ENCODE data around the gene TRMO. TPM values are rescaled to one million over a fixed set of nuclear protein-coding genes. Genes with fewer than 3 reads are reported as not detected.
"Not testable (repeated sequence)": the region's sequence is repeated elsewhere in the genome, so short reads cannot be mapped to it uniquely, and the experiment has no call there.

TRMO gene
- total RNA-seq, 1 donor from 2014 or later: 12.7 TPM

DNA sequence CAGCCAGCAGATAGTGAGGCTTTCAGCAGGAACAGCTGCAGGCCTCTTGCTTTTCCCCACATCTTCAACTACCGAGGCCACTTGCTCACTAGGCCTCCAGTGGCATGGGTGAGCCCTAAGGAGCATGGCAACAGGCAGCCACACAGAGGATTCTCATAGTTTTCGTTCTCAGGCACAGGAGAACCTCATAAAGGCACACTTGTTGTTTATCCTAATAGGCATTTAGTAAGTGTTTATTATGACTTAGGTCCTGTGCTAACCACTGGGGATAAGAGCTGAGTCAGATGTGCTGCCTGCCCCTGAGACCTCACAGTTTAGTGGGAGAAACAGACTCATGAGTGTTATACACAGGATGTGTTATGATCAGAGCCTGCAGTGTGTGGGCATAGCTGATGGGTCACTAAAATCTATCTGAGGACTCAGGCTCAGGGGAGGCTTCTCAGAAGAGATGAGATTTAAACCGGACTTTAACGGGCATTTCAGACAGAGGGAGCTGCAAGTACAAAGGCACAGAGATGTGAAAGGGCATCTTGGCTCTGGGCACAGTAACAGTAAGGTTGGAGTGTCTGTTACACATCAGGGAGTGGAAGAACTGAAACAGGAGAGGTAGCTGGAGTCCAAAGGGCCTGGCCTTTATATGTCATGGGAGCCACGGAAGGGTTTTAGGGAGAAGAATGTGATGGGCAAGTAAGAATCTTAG lies 36.7 kb upstream of the TRMO start:
- no peaks in the 10 kb centered on the region for H3K4me1 Mint-ChIP-seq
- no peaks in the 10 kb centered on the region for H3K9me3 Mint-ChIP-seq
- H3K4me3 Mint-ChIP-seq: no peak overlapping the region
- no peaks in the 10 kb centered on the region for H3K36me3 Mint-ChIP-seq
- DNase-seq (ENCODE audit: low spot score in 2 of 2, unreplicated experiment in 2 of 2): no peak
- H3K27me3 Mint-ChIP-seq (ENCODE audit: low read depth): peaks cover 4% of the 10 kb centered on the region
- TF ChIP-seq, protein P1, sequence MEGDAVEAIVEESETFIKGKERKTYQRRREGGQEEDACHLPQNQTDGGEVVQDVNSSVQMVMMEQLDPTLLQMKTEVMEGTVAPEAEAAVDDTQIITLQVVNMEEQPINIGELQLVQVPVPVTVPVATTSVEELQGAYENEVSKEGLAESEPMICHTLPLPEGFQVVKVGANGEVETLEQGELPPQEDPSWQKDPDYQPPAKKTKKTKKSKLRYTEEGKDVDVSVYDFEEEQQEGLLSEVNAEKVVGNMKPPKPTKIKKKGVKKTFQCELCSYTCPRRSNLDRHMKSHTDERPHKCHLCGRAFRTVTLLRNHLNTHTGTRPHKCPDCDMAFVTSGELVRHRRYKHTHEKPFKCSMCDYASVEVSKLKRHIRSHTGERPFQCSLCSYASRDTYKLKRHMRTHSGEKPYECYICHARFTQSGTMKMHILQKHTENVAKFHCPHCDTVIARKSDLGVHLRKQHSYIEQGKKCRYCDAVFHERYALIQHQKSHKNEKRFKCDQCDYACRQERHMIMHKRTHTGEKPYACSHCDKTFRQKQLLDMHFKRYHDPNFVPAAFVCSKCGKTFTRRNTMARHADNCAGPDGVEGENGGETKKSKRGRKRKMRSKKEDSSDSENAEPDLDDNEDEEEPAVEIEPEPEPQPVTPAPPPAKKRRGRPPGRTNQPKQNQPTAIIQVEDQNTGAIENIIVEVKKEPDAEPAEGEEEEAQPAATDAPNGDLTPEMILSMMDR (IDR thresholded peaks at IDR 0.05; ENCODE audit: unreplicated experiment): no peak
- no peak overlapping the region for H3K27ac Mint-ChIP-seq

DNA sequence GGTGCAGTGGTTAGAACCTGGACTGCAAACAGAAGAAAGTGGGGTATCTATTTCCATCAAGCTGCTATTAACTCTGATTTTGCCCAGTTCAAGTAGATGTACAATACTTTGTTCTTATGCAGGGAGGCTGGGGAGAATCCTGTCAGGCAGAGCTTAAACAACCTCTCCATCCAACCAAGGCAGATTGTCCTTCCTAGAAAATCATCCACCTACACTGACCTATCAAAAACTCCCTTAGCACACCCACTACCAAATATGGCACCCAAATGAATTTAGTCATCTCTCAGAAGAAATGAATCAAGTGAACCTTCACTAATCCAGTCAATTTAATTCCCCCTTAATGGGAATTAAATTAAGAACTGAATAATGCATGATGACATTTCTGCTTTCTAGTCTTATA lies 34.0 kb upstream of the TRMO start:
- Mint-ChIP-seq H3K9me3 (no peaks in the 10 kb centered on the region), H3K4me3 (no peak overlapping the region)
- TF ChIP-seq, protein P1 (IDR thresholded peaks at IDR 0.05; ENCODE audit: unreplicated experiment): no peak

DNA sequence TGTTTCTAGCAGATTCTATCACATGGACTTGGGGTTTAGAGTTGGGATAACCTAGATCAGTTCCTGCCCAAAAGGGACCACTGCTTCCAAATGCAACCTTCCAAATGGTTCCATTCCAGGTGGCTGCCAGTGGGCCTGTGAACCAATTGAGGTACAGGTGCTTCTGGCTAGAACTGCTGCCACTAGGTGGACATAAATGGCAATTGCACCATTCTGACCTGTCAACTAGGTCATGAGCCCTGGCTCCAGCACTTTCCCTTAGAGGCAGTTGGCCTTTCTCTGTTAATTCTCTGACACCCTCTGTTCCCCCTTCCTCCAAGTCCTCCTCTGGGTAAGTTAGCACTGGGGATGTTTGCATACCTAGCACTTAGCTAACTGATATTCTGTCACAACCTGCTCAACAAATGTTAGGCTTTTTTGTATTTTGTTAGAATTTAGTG lies 32.3 kb upstream of the TRMO start:
- peaks cover 8% of the 10 kb centered on the region for H3K9me3 Mint-ChIP-seq
- no peaks in the 10 kb centered on the region for H3K36me3 Mint-ChIP-seq
- peaks cover 27% of the 10 kb centered on the region for H3K27me3 Mint-ChIP-seq (ENCODE audit: low read depth)
- TF ChIP-seq, protein P1 (IDR thresholded peaks at IDR 0.05; ENCODE audit: unreplicated experiment): peak; percentile 26
- H3K27ac Mint-ChIP-seq: no peak overlapping the region
- no peak for DNase-seq (ENCODE audit: low spot score in 2 of 2, unreplicated experiment in 2 of 2)
- no peak overlapping the region for H3K4me3 Mint-ChIP-seq
- no peaks in the 10 kb centered on the region for H3K4me1 Mint-ChIP-seq

More for the DNA sequence above, 34.0 kb upstream of the TRMO start:
- no peak for DNase-seq (ENCODE audit: low spot score in 2 of 2, unreplicated experiment in 2 of 2)
- Mint-ChIP-seq H3K27ac (no peak overlapping the region), H3K4me1 (no peaks in the 10 kb centered on the region), H3K36me3 (no peaks in the 10 kb centered on the region), H3K27me3 (ENCODE audit: low read depth) (peaks cover 11% of the 10 kb centered on the region)

DNA sequence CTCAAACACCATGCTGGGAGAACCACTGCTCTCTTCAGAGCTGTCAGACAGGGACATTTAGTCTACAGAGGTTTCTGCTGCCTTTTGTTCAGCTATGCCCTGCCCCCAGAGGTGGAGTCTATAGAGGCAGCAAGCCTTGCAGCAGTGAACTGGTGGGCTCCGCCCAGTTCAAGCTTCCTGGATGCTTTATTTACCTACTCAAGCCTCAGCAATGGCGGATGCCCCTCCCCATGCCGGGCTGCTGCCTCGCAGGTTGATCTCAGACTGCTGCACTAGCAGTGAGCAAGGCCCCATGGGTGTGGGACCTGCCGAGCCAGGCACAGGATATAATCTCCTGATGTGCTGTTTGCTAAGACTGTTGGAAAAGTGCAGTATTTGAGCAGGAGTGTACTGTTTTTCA lies 28.6 kb upstream of the TRMO start:
- Mint-ChIP-seq H3K9me3 (peaks cover 12% of the 10 kb centered on the region), H3K27me3 (ENCODE audit: low read depth) (peaks cover 64% of the 10 kb centered on the region)
- DNase-seq (ENCODE audit: low spot score in 2 of 2, unreplicated experiment in 2 of 2); H3K4me1 Mint-ChIP-seq; H3K27ac Mint-ChIP-seq; H3K4me3 Mint-ChIP-seq; H3K36me3 Mint-ChIP-seq: not testable (repeated sequence)

DNA sequence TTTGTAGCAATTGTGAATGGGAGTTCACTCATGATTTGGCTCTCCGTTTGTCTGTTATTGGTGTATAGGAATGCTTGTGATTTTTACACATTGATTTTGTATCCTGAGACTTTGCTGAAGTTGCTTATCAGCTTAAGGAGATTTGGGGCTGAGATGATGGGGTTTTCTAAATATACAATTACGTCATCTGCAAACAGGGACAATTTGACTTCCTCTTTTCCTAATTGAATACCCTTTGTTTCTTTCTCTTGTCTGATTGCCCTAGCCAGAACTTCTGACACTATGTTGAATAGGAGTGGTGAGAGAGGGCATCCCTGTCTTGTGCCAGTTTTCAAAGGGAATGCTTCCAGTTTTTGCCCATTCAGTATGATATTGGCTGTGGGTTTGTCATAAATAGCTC lies 24.8 kb upstream of the TRMO start:
- not testable (repeated sequence) for DNase-seq (ENCODE audit: low spot score in 2 of 2, unreplicated experiment in 2 of 2); H3K27ac Mint-ChIP-seq; H3K36me3 Mint-ChIP-seq; H3K4me1 Mint-ChIP-seq; H3K4me3 Mint-ChIP-seq
- Mint-ChIP-seq H3K9me3 (peaks cover 12% of the 10 kb centered on the region), H3K27me3 (ENCODE audit: low read depth) (peaks cover 62% of the 10 kb centered on the region)

DNA sequence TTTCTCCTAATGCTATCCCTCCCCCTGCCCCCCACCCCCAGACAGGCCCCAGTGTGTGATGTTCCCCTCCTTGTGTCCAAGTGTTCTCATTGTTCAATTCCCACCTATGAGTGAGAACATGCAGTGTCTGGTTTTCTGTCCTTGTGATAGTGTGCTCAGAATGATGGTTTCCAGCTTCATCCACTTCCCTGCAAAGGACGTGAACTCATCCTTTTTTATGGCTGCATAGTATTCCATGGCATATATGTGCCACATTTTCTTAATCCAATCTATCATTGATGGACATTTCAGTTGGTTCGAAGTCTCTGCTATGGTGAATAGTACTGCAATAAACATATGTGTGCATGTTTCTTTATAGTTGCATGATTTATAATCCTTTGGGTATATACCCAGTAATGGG lies 23.2 kb upstream of the TRMO start:
- DNase-seq (ENCODE audit: low spot score in 2 of 2, unreplicated experiment in 2 of 2); H3K4me1 Mint-ChIP-seq; H3K27ac Mint-ChIP-seq; H3K4me3 Mint-ChIP-seq; H3K36me3 Mint-ChIP-seq: not testable (repeated sequence)
- peaks cover 12% of the 10 kb centered on the region for H3K9me3 Mint-ChIP-seq
- H3K27me3 Mint-ChIP-seq (ENCODE audit: low read depth): peaks cover 63% of the 10 kb centered on the region

DNA sequence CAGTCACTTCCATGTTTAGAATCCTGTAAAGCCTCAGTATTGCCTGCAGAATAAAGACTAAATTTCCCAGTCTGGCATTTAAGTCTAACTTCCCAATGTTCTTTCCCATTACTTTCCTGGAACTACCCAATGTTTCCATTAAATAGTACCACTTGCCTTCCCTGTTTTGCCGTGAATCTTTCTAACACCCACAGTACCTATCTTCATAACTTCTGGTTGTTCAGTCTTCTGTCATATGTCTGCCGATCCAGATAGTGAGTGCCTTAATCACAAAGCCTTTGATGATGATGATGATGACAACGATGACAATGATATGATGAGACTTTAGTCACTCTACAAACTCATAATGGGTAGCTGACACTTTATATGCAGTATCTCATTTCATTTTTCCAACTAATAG lies 22.3 kb upstream of the TRMO start:
- TF ChIP-seq, protein P1 (IDR thresholded peaks at IDR 0.05; ENCODE audit: unreplicated experiment): no peak
- Mint-ChIP-seq H3K4me1 (no peaks in the 10 kb centered on the region), H3K4me3 (no peak overlapping the region), H3K36me3 (no peaks in the 10 kb centered on the region), H3K9me3 (peaks cover 5% of the 10 kb centered on the region), H3K27ac (no peak overlapping the region), H3K27me3 (ENCODE audit: low read depth) (peaks cover 61% of the 10 kb centered on the region)
- DNase-seq (ENCODE audit: low spot score in 2 of 2, unreplicated experiment in 2 of 2): no peak
